Middle frontal gyrus (tissue), 1 donor: ENCODE results near the gene CD302.
"Not testable (repeated sequence)": the region's sequence is repeated elsewhere in the genome, so short reads cannot be mapped to it uniquely, and the experiment has no call there.

Source experiments
- DNase-seq: peaks from one replicate; pipeline ENCODE4 v3.0.0-alpha.2; 2015; ENCODE audit warnings: low spot score; ENCODE audit errors: extremely low spot score

The CD302 gene

DNA sequence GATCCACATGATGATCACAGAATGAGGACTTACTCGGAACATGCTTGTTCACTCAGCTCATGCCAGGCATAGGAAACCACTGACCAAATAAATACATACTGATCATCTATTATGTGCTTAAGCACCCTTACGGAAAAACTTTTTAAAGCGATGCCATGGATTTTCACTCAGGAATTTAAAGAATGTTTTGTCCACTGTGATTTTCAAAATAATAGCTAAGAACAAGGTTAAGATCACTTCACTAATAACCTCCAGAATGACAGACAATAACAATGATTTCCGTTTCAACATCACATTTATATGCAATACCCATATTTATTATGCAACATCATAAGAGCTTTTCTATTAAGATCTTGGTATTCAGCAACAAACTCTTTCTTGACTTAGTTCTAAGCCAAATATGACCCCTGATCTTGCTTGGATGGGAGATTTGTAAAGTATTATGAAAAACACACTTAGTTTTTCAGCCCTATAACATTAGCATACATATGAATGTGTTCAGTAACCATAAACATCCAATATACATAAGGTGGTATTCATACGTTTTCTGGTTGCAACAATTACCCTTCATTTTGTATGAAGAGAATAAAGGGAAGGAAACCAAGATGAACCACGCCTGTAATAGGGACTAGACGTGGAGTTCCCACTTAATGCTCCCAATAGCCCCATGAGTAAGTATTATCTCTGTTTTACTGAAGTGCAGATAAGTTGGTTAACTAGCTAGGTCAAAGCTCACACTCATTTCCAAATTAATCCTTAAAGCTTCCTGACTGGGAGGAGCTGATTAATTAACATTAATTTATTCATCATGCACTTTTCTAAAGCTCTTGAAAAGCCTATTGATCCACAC lies 1.9 kb downstream of the CD302 start:
- DNase-seq, result no peak

DNA sequence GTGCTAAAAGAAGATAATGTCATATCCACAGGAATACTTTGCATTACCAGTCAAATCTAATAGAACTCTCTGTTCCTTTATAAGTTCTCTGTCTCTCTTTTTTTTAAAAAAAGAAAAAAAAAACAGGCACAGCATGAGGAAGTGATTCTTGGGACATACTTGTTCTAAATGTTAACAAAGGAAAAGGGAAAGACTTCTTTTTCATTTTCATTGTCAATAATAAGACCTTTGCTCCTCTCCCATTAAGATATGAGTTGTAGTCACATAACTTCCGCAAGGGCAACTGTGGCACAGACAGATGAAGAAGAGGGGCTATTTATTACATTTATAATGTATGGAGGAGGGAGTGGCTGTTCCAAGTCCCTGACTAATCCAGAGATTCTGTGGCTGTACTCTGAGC lies 4.7 kb downstream of the CD302 start:
- DNase-seq, result no peak

DNA sequence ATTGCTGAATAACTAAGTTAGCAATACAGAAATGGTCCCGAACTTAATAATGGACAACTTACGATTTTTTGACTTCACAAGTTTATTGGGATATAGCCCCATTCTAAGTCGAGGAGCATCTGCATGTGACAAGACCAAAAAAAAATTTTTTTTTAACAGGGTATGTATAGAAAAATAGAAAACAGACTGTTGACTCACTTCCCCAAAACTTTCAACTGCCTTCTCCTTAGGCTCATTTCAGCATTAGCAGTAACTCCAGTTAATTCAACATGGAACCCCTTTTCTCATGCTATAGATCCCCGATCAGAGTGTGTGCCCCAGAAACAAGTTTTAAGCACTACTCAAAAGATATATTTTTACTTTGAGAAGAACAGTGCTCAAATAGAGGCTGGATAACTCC lies 5.4 kb downstream of the CD302 start:
- no peak for DNase-seq

DNA sequence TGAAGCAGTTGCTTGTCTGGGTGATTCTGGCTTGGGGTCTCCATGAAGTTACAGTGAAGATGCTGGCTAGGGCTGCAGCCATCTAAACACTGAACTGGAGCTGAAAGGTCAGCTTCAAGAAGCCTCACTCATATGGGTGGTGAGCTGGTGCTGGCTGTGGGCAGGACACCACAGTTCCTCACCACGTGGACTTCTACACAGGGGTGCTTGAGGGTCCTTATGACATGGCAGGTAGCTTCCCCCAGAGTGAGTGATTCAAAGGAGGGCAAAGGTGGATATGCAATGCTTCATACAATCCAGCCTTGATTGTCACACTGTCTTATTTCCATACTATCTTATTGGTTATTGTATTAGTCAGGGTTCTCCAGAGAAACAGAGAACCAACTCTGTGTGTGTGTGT lies 6.0 kb downstream of the CD302 start:
- no peak for DNase-seq

DNA sequence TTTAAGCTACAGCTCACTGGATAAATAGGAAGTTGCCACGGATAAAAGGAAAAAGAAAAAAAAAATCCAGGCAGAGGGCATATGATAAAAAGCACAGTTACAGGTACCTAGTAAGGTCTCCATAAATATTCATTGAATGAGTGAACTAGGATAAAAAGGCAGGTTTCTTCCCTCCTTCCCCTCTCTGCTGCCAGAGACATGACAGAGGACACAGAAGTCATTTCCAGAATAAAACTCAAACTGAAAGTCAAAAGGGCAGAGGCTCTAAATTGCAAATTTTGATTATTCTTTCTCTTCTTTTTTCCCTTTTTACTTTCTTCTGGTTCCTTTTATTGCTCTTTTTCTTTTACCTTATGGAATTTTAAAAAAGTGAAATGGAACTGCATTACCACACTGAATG lies 7.7 kb downstream of the CD302 start:
- DNase-seq, result no peak

DNA sequence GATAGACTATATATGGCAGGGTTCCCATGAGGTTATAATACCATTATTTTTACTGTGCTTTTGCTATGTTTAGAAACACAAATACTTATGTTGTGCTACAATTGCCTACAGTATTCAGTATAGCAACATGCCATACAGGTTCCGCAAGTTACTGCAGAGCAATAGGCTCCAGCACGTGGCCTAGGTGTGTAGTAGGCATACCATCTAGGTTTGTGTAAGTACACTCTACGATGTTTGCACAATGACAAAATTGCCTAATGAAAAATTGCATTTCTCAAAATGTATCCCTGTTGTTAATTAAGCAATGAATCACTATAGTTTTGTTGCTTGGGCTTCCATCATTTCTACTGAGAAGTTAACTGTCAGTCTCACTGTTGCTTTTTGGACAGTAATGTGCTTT lies 9.8 kb downstream of the CD302 start:
- DNase-seq, result no peak

DNA sequence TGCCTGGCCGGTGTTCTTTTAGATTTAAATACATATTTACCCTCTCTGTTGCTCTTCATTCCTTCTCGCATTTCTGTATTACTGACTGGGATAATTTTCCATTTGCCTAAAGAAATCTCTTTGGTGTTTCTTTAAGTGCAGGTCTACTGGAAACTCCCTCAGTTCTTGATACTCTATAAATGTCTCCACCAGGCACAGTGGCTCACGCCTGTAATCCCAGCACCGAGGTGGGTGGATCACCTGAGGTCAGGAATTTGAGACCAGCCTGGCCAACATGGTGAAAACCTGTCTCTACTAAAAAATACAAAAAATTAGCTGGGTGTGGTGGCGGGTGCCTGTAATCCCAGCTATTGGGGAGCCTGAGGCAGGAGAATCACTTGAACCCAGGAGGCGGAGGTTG lies 10.4 kb downstream of the CD302 start:
- DNase-seq, result not testable (repeated sequence)

DNA sequence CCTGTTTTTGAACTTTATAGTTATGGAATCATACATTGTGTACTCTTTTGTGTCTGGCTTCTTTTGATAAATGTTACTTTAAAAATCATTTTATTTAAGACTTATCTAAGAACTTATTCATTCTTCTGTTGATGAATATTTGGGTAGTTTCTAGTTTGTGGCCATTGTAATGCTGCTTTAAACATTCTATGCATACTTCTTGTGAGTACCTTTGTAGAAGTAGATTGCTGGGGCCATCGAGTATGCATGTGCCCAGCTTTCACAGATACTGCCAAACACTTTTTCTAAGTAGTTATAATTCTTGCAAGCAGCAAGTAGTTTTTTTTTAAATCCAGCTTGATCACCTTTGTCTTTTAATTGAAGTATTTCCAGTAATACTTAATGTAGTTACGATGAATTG lies 11.1 kb downstream of the CD302 start:
- no peak for DNase-seq

DNA sequence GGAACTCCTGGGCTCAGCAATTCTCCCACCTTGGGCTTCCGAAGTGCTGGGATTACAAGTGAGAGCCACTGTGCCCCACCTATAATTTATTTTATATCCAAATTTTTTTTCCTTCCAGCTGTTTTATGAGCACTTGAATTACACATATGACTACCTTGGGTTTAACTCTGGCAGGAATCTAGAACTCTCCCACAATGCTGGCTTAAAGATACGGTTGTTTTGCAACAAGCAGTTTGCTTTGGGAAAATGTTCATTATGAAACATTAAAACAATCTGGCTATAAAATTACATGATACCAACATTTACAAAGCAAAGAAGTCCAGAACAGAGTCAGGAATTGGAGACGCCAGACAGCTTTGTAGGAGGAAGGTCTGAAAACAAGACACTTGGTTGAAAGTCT lies 12.8 kb downstream of the CD302 start:
- DNase-seq, result no peak

DNA sequence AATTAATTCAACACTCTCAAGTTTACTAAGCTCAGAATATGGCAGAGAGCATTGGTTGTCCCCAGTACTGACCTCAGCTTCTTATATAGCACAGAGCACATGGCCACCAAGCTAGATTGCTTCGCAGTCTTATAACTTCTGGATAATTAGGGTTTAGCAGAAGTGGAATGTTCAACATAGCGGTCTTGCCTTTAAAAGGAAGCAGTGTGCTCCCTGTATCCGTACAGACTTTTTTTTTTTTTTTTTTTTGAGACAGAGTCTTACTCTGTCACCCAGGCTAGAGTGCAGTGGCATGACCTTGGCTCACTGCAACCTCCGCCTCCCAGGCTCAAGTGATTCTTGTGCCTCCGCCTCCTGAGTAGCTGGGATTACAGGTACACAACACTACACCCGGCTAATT lies 13.3 kb downstream of the CD302 start:
- DNase-seq, result not testable (repeated sequence)

DNA sequence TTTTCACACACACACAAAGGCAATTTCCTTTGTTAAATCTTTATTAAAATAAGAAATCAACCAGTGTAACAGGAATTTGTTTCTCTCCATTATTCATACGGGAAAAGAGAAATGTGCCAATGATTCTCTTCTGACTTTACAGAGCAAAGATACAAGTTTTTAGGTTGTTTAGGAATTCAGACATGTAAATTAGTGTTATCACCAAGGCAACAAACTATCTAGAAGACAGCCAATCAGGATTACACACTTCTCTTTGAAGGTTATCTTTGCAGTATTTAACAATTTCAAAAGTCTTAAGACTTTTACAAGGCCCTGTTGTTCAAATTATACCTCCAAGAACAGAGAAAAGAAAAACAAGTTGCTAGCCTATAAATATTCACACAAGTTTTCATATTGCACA lies 14.5 kb downstream of the CD302 start:
- DNase-seq, result no peak

DNA sequence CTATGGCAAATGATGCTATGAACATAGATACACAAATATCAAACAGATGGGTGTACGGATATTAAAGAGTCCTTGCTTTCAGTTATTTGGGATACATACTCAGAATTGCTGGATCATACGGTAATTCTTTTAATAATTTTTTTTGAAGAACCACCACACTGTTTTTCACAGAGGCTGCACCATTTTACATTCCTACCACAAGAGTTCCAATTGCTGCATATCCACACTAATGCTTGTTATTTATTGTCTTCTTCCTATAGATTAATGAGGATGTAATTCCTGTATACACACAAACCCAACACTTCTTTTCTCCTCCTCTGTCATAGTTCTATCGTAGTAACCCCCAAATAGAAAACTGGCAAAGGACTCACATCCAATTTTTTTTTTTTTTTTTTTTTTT lies 21.7 kb downstream of the CD302 start:
- DNase-seq, result no peak

DNA sequence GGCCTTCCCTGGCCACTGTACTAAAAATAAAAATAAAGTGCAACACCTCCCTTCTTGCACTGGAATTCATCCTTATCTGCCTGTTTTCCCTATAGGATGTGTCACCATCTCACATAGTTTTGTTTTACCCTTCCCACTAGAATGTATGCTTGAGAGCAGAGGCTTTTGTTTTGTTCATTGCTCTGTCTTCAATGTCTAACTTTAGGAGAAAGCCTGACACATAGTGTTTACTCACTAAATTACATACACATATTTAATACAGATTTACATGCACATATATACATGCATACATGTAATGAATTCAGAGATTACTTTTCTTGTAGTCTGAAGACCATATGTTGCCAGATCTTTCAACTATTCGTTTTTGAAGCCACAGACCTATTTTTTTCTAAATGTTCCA lies 23.0 kb downstream of the CD302 start:
- DNase-seq, result no peak

DNA sequence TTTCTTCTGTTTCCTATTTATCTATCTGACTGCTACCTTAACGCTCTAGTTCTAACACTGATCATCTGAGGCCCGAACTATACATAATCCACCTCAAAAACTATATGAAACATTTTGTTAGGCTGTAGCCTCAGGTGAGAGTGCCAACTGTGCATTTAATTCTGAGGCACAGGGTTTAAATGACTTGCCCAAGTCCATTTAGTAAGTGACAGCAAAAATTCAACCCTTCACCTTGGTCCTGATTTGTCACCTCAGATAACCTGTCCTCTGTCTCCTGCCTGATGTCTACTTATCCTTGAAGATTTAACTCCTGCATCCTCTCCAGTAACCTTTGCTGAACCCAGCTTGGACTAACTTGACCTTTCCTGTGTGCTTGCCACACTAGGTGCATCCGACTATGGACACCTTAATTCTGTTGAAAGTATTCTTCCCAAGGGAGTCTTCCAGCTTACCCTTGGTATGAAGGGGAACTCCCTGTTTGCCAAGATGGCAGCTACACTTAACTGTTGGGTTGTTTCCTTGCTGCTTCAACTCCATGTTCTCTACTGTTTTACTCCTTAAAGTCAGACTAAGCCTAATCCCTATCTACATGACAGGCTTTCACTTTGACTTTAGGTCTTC lies 23.5 kb downstream of the CD302 start:
- DNase-seq, result no peak

DNA sequence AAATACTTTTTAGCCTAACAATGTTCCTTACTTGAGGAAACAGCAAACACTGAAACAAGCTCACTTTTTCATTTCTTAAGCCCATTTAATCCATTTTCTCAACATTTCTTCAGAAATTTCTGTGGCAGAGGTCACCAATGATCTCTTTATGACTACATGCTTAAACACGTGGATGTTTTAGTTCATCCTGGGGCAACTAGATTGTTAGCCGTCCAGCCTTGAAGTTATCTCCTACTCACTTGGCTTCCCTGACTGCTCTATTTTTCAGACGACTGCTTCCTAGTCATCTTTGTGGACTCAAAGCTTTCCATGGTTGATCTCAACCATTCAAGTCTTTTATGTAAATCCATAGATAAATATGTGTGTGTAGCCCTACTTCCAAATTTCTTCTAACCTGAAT lies 24.1 kb downstream of the CD302 start:
- DNase-seq, result no peak

DNA sequence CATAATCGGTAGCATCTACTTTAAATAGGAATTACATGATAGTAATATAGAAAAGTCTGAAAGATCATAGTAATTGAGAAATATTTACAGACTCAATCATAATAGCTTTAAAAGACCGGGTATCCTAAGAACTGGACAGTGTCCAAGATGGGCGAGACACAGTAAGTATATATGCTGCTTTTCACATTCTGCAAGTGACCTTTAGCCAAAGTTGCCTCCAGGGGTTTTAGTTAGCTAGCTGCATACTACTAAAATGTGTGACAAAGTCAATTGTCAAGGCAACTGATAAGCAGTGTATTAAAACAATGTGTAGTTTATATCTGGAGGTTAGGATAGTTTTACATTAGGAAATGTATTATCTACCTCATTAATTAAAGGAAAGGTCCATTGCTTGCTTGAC lies 24.6 kb downstream of the CD302 start:
- no peak for DNase-seq

DNA sequence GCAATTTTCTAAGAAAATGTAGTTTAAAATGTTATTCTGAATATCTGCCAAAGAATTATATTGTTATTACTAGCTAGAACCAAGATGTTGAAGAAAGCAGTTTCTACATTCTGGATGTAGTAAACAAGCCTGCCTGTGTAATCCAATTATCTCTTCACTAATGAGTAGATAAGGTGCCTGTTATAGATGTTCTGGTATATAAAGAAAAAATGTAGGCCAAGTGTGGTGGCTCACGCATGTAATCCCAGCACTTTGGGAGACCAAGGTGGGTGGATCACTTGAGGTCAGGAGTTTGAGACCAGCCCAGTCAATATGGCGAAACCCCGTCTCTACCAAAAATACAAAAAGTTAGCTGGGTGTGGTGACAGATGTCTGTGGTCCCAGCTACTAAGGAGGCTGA lies 28.9 kb downstream of the CD302 start:
- DNase-seq, result no peak

DNA sequence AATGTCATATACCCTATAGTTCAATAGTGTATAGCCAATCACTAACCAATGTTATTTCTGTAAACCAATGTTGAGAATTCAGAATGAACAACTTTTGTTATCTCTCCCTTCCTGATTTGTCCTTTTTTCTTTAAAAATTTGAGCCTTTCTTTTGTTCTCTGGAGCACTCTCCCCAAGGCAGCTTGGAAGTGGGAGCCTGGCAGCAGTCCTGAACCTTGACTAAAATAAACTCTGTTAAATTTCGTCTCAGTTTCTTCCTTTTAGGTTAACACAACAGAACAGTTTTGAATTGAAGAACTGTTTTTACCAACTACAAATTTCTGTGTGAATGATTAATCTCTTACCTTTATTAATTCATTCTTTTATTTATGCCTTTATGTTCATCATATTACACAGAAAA lies 35.9 kb downstream of the CD302 start:
- peak; percentile 66 for DNase-seq

DNA sequence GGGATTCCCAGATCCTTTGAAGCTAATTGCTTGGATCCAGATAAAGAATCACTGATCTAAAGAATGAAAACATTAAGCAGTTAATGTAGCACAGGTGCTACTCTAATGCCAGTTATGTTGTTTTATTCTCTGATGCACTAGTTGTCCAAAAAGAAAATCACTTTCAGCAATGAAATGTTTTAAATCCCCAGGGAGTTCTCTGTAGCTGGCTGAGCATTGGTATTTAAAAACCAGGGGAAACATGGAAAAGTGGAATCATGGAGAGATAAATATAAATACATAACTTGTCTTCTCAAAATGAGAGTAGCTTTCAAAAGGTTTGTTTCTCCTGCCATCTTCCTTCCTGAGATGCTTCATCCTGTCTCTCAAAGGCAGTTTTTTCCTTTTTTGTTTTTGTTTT lies 37.7 kb downstream of the CD302 start:
- DNase-seq, result no peak

DNA sequence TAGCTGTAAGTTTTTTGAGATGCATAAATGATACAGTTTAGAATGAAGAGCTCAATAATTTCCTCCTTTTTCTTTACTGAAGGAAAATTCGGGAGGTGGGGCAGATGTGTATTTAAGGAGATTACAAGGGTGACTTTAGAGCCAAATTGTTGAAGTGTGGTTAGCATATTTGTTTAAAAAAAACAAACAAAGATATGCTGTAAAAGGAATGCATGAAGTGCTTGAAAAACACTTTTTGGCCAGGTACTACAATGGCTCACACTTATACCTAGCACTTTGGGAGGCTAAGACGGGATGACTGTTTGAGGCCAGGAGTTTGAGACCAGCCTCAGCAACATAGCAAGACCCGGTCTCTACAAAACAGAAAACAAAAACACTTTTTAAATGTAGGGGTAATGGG lies 38.4 kb downstream of the CD302 start:
- DNase-seq, result no peak

DNA sequence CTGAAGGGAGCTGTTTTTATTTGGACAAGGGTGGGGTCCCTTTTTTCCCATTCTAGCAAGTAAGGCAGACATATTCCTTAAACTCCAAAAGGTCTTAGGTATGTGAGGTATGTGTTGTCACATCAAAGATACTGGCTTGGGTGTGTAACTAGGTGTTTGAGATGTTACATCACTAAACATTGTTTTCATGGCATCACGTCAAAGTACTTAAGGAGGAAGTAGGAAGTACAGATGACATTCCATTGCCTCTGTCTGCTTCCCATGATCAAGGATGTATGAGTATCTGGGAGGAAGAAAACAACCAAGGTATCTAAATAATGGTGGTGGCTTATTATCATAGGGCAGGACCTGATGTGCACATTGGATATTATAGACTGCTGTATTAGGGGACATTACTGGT lies 39.3 kb downstream of the CD302 start:
- no peak for DNase-seq

DNA sequence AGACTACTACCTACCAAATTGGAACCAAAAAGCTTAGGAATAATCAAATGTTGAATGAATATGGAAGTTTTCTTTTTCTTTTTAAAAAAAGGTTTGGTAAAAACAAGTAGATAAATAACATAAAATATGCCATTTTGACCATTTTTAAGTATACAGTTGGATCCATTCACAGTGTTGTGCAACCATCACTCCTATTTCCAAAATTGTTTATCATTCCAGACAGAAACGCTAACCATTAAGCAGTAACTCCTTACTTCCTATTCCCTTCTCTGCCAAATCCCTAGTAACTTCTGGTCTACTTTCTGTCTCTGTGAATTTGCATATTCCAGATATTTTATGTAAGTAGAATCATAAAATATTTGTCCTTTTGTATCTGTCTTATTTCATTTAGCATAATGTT lies 39.8 kb downstream of the CD302 start:
- DNase-seq, result no peak

DNA sequence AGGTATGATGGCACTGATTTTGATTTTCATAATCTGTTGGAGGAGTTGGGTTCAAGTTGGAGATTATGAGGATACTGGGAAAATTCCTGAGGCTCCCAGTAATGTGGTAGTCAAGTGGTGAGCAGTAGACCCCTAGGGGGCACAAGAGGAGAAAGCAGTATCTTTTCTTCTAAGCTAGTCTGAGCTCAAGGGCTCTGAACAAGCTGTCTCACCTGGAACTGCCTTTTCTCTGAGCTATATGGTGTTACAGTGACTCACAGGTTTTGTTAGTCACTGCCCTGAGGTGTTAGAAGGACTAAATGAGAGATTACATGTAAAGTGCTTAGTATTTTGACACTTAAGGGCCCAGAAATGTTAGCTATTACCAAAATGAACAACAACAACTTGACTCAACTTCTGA lies 42.2 kb downstream of the CD302 start:
- no peak for DNase-seq
